MM.1S (cell line): Measurements from ENCODE around the gene SAMD14.
A peak's percentile ranks its signal among the peaks of the same experiment; 100 is the strongest.

ENCODE experiments used
- DNase-seq: peaks from one replicate; pipeline ENCODE4 v3.0.0-alpha.2; 2015
- H2AFZ ChIP-seq: fragments of 300-600 bp; sonication (generic); 2 replicates; pipeline ENCODE4 v1.6.0; 2016; ENCODE audit warnings: antibody characterized with exemption, low read length
- H3F3A ChIP-seq: fragments of 300-600 bp; sonication (generic); 2 replicates; pipeline ENCODE4 v1.6.1; 2016; ENCODE audit warnings: mild to moderate bottlenecking, antibody characterized with exemption, low read length, moderate library complexity, mixed read lengths; ENCODE audit not compliant: insufficient read depth
- H3K27ac ChIP-seq: fragments of 300-600 bp; sonication (generic); 2 replicates; pipeline ENCODE4 v1.5.1; 2016; ENCODE audit warnings: mild to moderate bottlenecking, low read length
- H3K27me3 ChIP-seq: fragments of 300-600 bp; sonication (generic); replicated peaks from 2 replicates; pipeline ENCODE4 v1.6.0; 2016; ENCODE audit warnings: low read length; ENCODE audit not compliant: insufficient read depth
- H3K36me3 ChIP-seq: fragments of 300-600 bp; sonication (generic); replicated peaks from 2 replicates; pipeline ENCODE4 v1.6.1; 2016; ENCODE audit warnings: mild to moderate bottlenecking, low read length, mixed read lengths; ENCODE audit not compliant: insufficient read depth
- H3K4me1 ChIP-seq: fragments of 300-600 bp; sonication (generic); 2 replicates; pipeline ENCODE4 v1.6.1; 2016; ENCODE audit warnings: low read length, mixed read lengths
- H3K4me2 ChIP-seq: fragments of 300-600 bp; sonication (generic); 2 replicates; pipeline ENCODE4 v1.6.0; 2016; ENCODE audit warnings: low read depth, low read length
- H3K4me3 ChIP-seq: fragments of 300-600 bp; sonication (generic); 2 replicates; pipeline ENCODE4 v1.5.1; 2016; ENCODE audit warnings: low read length, mixed read lengths
- H3K79me2 ChIP-seq: fragments of 300-600 bp; sonication (generic); 2 replicates; pipeline ENCODE4 v1.6.1; 2016; ENCODE audit warnings: mixed run types, low read length, mixed read lengths
- H3K9ac ChIP-seq: fragments of 300-600 bp; sonication (generic); 2 replicates; pipeline ENCODE4 v1.6.1; 2016; ENCODE audit warnings: low read length, mixed read lengths
- H3K9me2 ChIP-seq: fragments of 300-600 bp; sonication (generic); replicated peaks from 2 replicates; pipeline ENCODE4 v1.6.1; 2016; ENCODE audit warnings: mild to moderate bottlenecking, low read length, mixed read lengths; ENCODE audit not compliant: insufficient read depth
- H3K9me3 ChIP-seq: fragments of 300-600 bp; sonication (generic); replicated peaks from 2 replicates; pipeline ENCODE4 v1.6.1; 2016; ENCODE audit warnings: mild to moderate bottlenecking, low read length, mixed read lengths; ENCODE audit not compliant: insufficient read depth
- H4K20me1 ChIP-seq: fragments of 300-600 bp; sonication (generic); 2 replicates; pipeline ENCODE4 v1.6.1; 2016; ENCODE audit warnings: mild to moderate bottlenecking, low read length, moderate library complexity, mixed read lengths; ENCODE audit not compliant: insufficient read depth
- CTCF ChIP-seq: fragments of 300-600 bp; sonication (generic); IDR thresholded peaks from 2 replicates; pipeline ENCODE4 v1.5.1; 2016; ENCODE audit warnings: antibody characterized with exemption, low read length, mixed read lengths
- EZH2 ChIP-seq: fragments of 300-600 bp; sonication (generic); optimal IDR thresholded peaks from 2 replicates; pipeline ENCODE3; 2017; ENCODE audit warnings: low read depth, mild to moderate bottlenecking, antibody characterized with exemption, low read length, mixed read lengths
- EZH2phosphoT487 ChIP-seq: fragments of 300-600 bp; sonication (generic); IDR thresholded peaks from 2 replicates; pipeline ENCODE4 v1.6.1; 2018; ENCODE audit warnings: antibody characterized with exemption, low read length

The SAMD14 gene

GRCh38 chr17:50146230-50146926 lies 16.4 kb upstream of the SAMD14 start:
- Histone ChIP-seq H3K27ac (no peak overlapping the region), H3K4me1 (0 out of 2 replicates have a peak, but pooled peaks cover 5% of the 10 kb centered on the region), H4K20me1 (no peaks in the 10 kb centered on the region), H3K79me2 (peaks cover 88% of the 10 kb centered on the region), H3K9me3 (no peaks in the 10 kb centered on the region), H3K4me2 (peak overlapping the region; percentile 92; the same call in 1 of the 2 replicates), H3K36me3 (no peaks in the 10 kb centered on the region), H3K9me2 (no peaks in the 10 kb centered on the region), H3K4me3 (no peak overlapping the region), H3K9ac (no peak overlapping the region), H3F3A (peaks cover 4% of the 10 kb centered on the region), H2AFZ (no peak overlapping the region), H3K27me3 (no peaks in the 10 kb centered on the region)
- TF ChIP-seq EZH2: no peak
- TF ChIP-seq EZH2phosphoT487: no peak
- 0 out of 2 replicates have a peak, but pooled peaks have one; percentile 5 for TF ChIP-seq CTCF
- no peak for DNase-seq

GRCh38 chr17:50145532-50146229 lies 15.7 kb upstream of the SAMD14 start:
- no peak overlapping the region for H3K9ac ChIP-seq
- DNase-seq: no peak
- TF ChIP-seq EZH2 (no peak), CTCF (no peak), EZH2phosphoT487 (no peak)
- H3K9me3 ChIP-seq: no peaks in the 10 kb centered on the region
- no peaks in the 10 kb centered on the region for H4K20me1 ChIP-seq
- H2AFZ ChIP-seq: no peak overlapping the region
- H3K4me2 ChIP-seq: no peak overlapping the region
- peaks cover 88% of the 10 kb centered on the region for H3K79me2 ChIP-seq
- H3K27ac ChIP-seq: no peak overlapping the region
- H3K4me1 ChIP-seq: 0 out of 2 replicates have a peak, but pooled peaks cover 5% of the 10 kb centered on the region
- H3F3A ChIP-seq: no peaks in the 10 kb centered on the region
- no peaks in the 10 kb centered on the region for H3K27me3 ChIP-seq
- H3K36me3 ChIP-seq: no peaks in the 10 kb centered on the region
- H3K9me2 ChIP-seq: no peaks in the 10 kb centered on the region
- no peak overlapping the region for H3K4me3 ChIP-seq

GRCh38 chr17:50144845-50145531 lies 15.0 kb upstream of the SAMD14 start:
- 0 out of 2 replicates have a peak, but pooled peaks cover 5% of the 10 kb centered on the region for H3K4me1 ChIP-seq
- peaks cover 82% of the 10 kb centered on the region for H3K79me2 ChIP-seq
- no peak for DNase-seq
- no peak for TF ChIP-seq EZH2
- TF ChIP-seq EZH2phosphoT487: no peak
- TF ChIP-seq CTCF: no peak
- no peaks in the 10 kb centered on the region for H3K9me3 ChIP-seq
- H3F3A ChIP-seq: peaks cover 3% of the 10 kb centered on the region; the same call in 1 of the 2 replicates
- H3K36me3 ChIP-seq: no peaks in the 10 kb centered on the region
- H3K9ac ChIP-seq: no peak overlapping the region
- H3K4me2 ChIP-seq: no peak overlapping the region
- no peak overlapping the region for H2AFZ ChIP-seq
- no peak overlapping the region for H3K27ac ChIP-seq
- no peaks in the 10 kb centered on the region for H4K20me1 ChIP-seq
- H3K9me2 ChIP-seq: no peaks in the 10 kb centered on the region
- no peaks in the 10 kb centered on the region for H3K27me3 ChIP-seq
- no peak overlapping the region for H3K4me3 ChIP-seq
